ENCODE measurements around the gene WDR59.

The WDR59 gene

DNA sequence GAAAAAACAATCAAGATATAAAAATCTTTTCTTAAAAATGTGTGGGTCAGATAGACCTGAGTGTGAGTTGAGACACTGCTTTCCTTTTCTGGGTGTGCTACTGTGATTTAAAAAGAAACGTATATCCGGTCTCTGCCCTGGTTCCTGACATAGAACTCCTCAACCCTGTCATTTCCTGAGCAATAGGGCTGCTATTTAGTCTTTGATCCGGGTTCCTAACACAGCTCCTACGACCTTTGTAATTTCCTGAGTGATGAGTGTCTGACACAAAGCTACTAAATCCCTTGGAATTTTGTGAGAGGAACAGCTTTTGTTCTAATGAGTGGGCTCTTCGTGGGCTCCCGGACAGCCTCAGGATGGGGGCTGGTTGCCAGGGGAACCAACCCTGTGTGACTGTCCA is 116.4 kb downstream of the WDR59 start:
- peak; percentile 27 for DNase-seq (ENCODE audit: low read depth, low spot score)
- TF ChIP-seq, protein P1, sequence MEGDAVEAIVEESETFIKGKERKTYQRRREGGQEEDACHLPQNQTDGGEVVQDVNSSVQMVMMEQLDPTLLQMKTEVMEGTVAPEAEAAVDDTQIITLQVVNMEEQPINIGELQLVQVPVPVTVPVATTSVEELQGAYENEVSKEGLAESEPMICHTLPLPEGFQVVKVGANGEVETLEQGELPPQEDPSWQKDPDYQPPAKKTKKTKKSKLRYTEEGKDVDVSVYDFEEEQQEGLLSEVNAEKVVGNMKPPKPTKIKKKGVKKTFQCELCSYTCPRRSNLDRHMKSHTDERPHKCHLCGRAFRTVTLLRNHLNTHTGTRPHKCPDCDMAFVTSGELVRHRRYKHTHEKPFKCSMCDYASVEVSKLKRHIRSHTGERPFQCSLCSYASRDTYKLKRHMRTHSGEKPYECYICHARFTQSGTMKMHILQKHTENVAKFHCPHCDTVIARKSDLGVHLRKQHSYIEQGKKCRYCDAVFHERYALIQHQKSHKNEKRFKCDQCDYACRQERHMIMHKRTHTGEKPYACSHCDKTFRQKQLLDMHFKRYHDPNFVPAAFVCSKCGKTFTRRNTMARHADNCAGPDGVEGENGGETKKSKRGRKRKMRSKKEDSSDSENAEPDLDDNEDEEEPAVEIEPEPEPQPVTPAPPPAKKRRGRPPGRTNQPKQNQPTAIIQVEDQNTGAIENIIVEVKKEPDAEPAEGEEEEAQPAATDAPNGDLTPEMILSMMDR (IDR thresholded peaks at IDR 0.05; ENCODE audit: low read depth, low read length): no peak
- H3K4me3 ChIP-seq (ENCODE audit: low read depth, low read length): no peak overlapping the region
- in situ Hi-C loops (cut with HindIII; ENCODE audit: low sequenced_read_pairs): no loop called here

DNA sequence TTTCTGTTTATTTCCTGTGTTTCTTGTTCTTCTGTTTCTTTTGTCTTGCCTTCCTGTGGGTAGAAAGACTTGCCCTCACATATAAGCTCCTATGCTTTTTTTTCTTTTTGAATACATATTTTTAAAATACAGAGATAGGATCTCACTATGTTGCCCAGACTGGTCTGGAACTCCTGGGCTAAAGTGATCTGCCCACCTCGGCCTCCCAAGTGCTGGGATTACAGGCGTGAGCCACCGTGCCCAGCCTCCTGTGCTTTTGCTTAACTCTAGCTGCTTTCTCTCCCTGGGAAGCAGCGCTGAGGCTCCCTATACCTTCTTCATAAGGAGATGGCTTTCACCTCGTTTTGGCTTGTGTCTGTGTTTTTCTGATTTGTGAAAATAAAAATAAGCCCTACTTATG is 116.9 kb downstream of the WDR59 start:
- in situ Hi-C loops (cut with HindIII; ENCODE audit: low sequenced_read_pairs): no loop called here
- no peak for DNase-seq (ENCODE audit: low read depth, low spot score)
- H3K4me3 ChIP-seq (ENCODE audit: low read depth, low read length): no peak overlapping the region
- TF ChIP-seq, protein P1 (IDR thresholded peaks at IDR 0.05; ENCODE audit: low read depth, low read length): no peak

DNA sequence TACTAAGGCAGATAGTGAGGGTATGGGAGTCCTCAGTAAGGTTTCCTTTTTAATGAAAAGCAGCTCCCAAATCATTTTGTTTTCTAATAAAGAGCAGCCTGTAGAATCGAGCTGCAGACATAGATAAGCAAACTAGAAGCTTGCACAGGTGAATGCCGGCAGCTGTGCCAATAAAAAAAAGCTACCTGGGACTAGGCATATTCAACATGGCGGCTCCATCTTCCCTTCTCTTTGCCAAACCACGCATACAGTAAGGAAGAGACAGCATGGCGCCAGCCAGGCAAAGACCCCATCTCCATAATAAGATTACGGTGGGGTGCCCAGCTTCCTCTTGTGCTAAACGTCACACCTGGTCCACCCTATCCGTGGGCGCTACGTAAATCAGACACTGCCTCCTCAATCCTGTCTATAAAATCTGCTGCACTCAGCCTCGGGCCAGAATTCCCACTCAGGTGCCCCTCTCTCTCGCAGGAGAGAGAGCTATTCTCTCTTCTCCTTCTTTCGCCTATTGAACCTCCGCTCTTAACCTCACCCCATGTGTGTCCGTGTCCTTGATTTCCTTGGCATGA is 117.6 kb downstream of the WDR59 start:
- in situ Hi-C loops (cut with HindIII; ENCODE audit: low sequenced_read_pairs): no loop called here
- TF ChIP-seq, protein P1 (IDR thresholded peaks at IDR 0.05; ENCODE audit: low read depth, low read length): no peak
- no peak for DNase-seq (ENCODE audit: low read depth, low spot score)
- no peak overlapping the region for H3K4me3 ChIP-seq (ENCODE audit: low read depth, low read length)

DNA sequence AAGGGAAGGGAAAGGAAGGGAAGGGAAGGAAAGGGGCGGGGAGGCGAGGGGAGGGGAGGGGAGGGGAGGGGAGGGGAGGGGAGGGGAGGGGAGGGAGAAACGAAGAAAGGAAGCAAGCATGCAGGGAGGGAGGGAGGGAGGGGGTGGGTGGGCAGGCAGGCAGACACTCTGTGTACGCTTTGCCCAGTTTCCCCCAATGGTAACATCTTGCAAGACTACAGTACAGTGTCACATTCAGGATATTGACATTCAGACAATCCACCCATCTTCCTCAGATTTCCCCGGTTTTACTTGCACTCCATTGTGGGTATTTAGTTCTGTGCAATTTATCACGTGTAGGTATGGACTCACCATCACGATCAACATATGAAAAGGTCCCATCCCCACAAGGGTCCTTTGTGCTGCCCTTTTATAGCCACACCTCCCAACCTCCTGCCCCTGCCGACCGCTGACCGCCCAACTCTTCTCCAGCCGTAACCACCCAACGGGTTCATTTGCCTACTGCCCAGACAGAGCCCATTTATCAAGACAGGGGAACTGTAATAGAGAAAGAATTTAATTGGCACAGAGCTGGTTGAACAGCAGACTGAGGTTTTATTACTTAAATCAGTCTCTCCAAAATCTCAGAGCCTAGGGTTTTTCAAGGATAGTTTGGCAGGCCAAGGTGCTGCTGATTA is 118.9 kb downstream of the WDR59 start:
- DNase-seq (ENCODE audit: low read depth, low spot score): peak; percentile 59
- in situ Hi-C loops (cut with HindIII; ENCODE audit: low sequenced_read_pairs): no loop called here
- H3K4me3 ChIP-seq (ENCODE audit: low read depth, low read length): no peak overlapping the region
- TF ChIP-seq, protein P1 (IDR thresholded peaks at IDR 0.05; ENCODE audit: low read depth, low read length): no peak

DNA sequence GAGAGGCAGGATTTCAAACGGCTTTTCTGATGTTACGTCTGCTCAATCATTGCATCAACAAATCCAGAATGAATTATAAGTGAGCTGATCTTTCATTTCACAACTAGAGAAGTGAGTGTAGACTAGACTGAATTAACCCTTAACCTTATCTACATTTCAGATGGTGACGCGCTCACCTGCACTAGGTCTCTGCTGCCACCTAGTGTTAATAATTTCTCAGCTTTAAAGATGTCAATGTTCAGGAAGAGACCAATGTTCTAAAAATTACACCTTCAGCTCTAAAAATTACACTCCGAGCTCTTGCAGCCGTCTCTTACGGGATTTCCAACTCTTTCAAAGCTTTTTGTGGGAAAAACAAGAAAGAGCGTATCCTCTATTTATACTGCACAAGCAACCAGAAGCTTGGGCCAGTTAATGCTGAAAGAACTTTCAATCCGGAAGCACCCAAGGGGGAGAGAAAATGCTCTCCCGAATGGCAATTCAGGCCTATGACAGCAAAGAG is 122.1 kb downstream of the WDR59 start:
- DNase-seq (ENCODE audit: low read depth, low spot score): peak; percentile 50
- H3K4me3 ChIP-seq (ENCODE audit: low read depth, low read length): no peak overlapping the region
- in situ Hi-C loops (cut with HindIII; ENCODE audit: low sequenced_read_pairs): no loop called here
- TF ChIP-seq, protein P1 (IDR thresholded peaks at IDR 0.05; ENCODE audit: low read depth, low read length): peak; percentile 72

DNA sequence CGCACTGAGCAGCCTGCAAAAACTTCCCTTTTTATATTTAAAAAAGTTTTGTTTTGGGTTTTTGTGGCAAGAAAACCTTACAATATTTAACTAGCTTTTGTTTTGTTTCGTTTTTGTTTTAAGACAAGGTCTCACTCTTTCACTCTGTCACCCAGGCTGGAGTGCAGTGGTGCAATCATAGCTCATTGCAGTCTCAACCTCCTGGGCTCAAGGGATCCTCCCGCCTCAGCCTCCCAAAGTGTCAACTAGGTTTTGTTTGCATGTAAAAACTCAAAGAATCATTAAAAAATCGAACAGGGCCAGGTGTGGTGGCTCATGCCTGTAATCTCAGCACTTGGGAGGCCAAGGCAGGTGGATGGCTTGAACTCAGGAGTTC is 132.4 kb downstream of the WDR59 start:
- in situ Hi-C loops (cut with HindIII; ENCODE audit: low sequenced_read_pairs): no loop called here

More for the DNA sequence above, 132.4 kb downstream of the WDR59 start:
- TF ChIP-seq, protein P1 (IDR thresholded peaks at IDR 0.05; ENCODE audit: low read depth, low read length): no peak
- no peak for DNase-seq (ENCODE audit: low read depth, low spot score)
- H3K4me3 ChIP-seq (ENCODE audit: low read depth, low read length): no peak overlapping the region
